ENCODE measurements around the gene P4HA2. TPM values are rescaled to one million over a fixed set of nuclear protein-coding genes. Genes with fewer than 3 reads are reported as not detected.
A peak's percentile ranks its signal among the peaks of the same experiment; 100 is the strongest.

Gene P4HA2
- total and polyA plus RNA-seq, 2 donors (not counting 1 experiment from before 2014, with no cell fraction given), result 184 to 553 TPM

GRCh38 chr5:132238169-132238744, 10.6 kb upstream of the P4HA2 start:
- Histone ChIP-seq H3K4me2 (ENCODE audit: extremely low read depth, insufficient read depth, low read length) (no peak overlapping the region), H3K36me3 (ENCODE audit: control insufficient read depth, insufficient read depth, low read length) (no peaks in the 10 kb centered on the region), H3K79me2 (ENCODE audit: control insufficient read depth, insufficient read depth, low read length) (no peaks in the 10 kb centered on the region), H3K9me3 (ENCODE audit: control insufficient read depth, insufficient read depth, low read depth, low read length) (no peaks in the 10 kb centered on the region), H3K4me3 (replicated peaks in 1 of 4; ENCODE audit: control extremely low read depth in 1 of 4, insufficient read depth in 1 of 4, low read depth in 3 of 4, low read length in 4 of 4) (no peak overlapping the region), H3K9ac (ENCODE audit: insufficient read depth, low read length) (no peak overlapping the region), H3K27me3 (ENCODE audit: control insufficient read depth, insufficient read depth, low read length) (no peaks in the 10 kb centered on the region), H2AFZ (ENCODE audit: low read length) (no peak overlapping the region), H3K27ac (ENCODE audit: insufficient read depth, low read length) (no peak overlapping the region), H3K4me1 (ENCODE audit: control insufficient read depth, extremely low read depth, insufficient read depth, low read length) (no peaks in the 10 kb centered on the region), H4K20me1 (ENCODE audit: control insufficient read depth, extremely low read depth, insufficient read depth, low read length) (no peaks in the 10 kb centered on the region)
- TF ChIP-seq EZH2 (IDR thresholded peaks at IDR 0.05; ENCODE audit: low read length, missing control alignments) (no peak), CTCF (conservative IDR thresholded peaks at IDR 0.05 in 1 of 2, IDR thresholded peaks at IDR 0.05 in 1 of 2; ENCODE audit: low read depth in 1 of 2, low read length in 2 of 2) (peak; percentile 74 to 88)
- DNase-seq (ENCODE audit: low read depth in 2 of 2), result peak; percentile 51 to 69

- no peak overlapping the region for H3K9ac ChIP-seq (ENCODE audit: insufficient read depth, low read length)
- TF ChIP-seq CTCF (conservative IDR thresholded peaks at IDR 0.05 in 1 of 2, IDR thresholded peaks at IDR 0.05 in 1 of 2; ENCODE audit: low read depth in 1 of 2, low read length in 2 of 2), result no peak
- no peak for TF ChIP-seq EZH2 (IDR thresholded peaks at IDR 0.05; ENCODE audit: low read length, missing control alignments)
- no peak for DNase-seq (ENCODE audit: low read depth in 2 of 2)
- no peaks in the 10 kb centered on the region for H3K79me2 ChIP-seq (ENCODE audit: control insufficient read depth, insufficient read depth, low read length)
- H3K36me3 ChIP-seq (ENCODE audit: control insufficient read depth, insufficient read depth, low read length), result no peaks in the 10 kb centered on the region
- no peak overlapping the region for H3K4me3 ChIP-seq (replicated peaks in 1 of 4; ENCODE audit: control extremely low read depth in 1 of 4, insufficient read depth in 1 of 4, low read depth in 3 of 4, low read length in 4 of 4)
- no peaks in the 10 kb centered on the region for H4K20me1 ChIP-seq (ENCODE audit: control insufficient read depth, extremely low read depth, insufficient read depth, low read length)
- no peak overlapping the region for H3K27ac ChIP-seq (ENCODE audit: insufficient read depth, low read length)
- H3K9me3 ChIP-seq (ENCODE audit: control insufficient read depth, insufficient read depth, low read depth, low read length), result no peaks in the 10 kb centered on the region
- H3K4me2 ChIP-seq (ENCODE audit: extremely low read depth, insufficient read depth, low read length), result no peak overlapping the region
- H2AFZ ChIP-seq (ENCODE audit: low read length), result no peak overlapping the region
- no peaks in the 10 kb centered on the region for H3K4me1 ChIP-seq (ENCODE audit: control insufficient read depth, extremely low read depth, insufficient read depth, low read length)
- H3K27me3 ChIP-seq (ENCODE audit: control insufficient read depth, insufficient read depth, low read length), result no peaks in the 10 kb centered on the region
Observed at GRCh38 chr5:132237670-132238069, 10.0 kb upstream of the P4HA2 start.

- Histone ChIP-seq H2AFZ (ENCODE audit: low read length) (no peak overlapping the region), H3K27ac (ENCODE audit: insufficient read depth, low read length) (no peak overlapping the region)
- DNase-seq (ENCODE audit: low read depth in 2 of 2), result peak in 1 of 2 donors; percentile 45
Observed at GRCh38 chr5:132237141-132237540, 9.5 kb upstream of the P4HA2 start.

More at GRCh38 chr5:132237141-132237540, 9.5 kb upstream of the P4HA2 start:
- TF ChIP-seq CTCF (conservative IDR thresholded peaks at IDR 0.05 in 1 of 2, IDR thresholded peaks at IDR 0.05 in 1 of 2; ENCODE audit: low read depth in 1 of 2, low read length in 2 of 2) (no peak), EZH2 (IDR thresholded peaks at IDR 0.05; ENCODE audit: low read length, missing control alignments) (no peak)
- H3K4me1 ChIP-seq (ENCODE audit: control insufficient read depth, extremely low read depth, insufficient read depth, low read length), result no peaks in the 10 kb centered on the region
- no peak overlapping the region for H3K4me3 ChIP-seq (replicated peaks in 1 of 4; ENCODE audit: control extremely low read depth in 1 of 4, insufficient read depth in 1 of 4, low read depth in 3 of 4, low read length in 4 of 4)
- H4K20me1 ChIP-seq (ENCODE audit: control insufficient read depth, extremely low read depth, insufficient read depth, low read length), result no peaks in the 10 kb centered on the region
- no peaks in the 10 kb centered on the region for H3K27me3 ChIP-seq (ENCODE audit: control insufficient read depth, insufficient read depth, low read length)
- no peaks in the 10 kb centered on the region for H3K9me3 ChIP-seq (ENCODE audit: control insufficient read depth, insufficient read depth, low read depth, low read length)
- H3K4me2 ChIP-seq (ENCODE audit: extremely low read depth, insufficient read depth, low read length), result no peak overlapping the region
- H3K36me3 ChIP-seq (ENCODE audit: control insufficient read depth, insufficient read depth, low read length), result no peaks in the 10 kb centered on the region
- no peaks in the 10 kb centered on the region for H3K79me2 ChIP-seq (ENCODE audit: control insufficient read depth, insufficient read depth, low read length)
- no peak overlapping the region for H3K9ac ChIP-seq (ENCODE audit: insufficient read depth, low read length)

All from fibroblast of lung (primary cell).